ENCODE measurements around the gene ANK3.

DNA sequence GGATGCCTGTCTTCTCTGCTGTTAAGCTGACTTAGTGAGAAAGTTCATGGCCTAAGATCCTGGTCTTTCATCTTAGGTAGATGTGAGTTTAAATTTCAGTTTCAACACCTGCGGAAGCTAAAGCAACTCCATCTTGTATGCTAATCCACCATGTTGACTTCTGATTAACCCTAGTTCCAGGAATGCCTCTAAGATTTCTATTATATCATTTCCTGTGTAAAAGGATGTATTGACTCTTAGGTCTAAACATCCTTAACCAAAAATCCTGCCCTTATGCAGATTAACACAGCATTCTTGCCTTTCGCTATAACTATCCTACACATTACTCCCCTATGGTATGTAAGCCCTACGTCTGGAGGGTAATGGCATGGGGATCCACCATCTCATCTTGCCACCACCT, 388.9 kb downstream of the ANK3 start:
- no peak for TF ChIP-seq EZH2 (IDR thresholded peaks at IDR 0.05; ENCODE audit: low read length)
- TF ChIP-seq, protein P1, sequence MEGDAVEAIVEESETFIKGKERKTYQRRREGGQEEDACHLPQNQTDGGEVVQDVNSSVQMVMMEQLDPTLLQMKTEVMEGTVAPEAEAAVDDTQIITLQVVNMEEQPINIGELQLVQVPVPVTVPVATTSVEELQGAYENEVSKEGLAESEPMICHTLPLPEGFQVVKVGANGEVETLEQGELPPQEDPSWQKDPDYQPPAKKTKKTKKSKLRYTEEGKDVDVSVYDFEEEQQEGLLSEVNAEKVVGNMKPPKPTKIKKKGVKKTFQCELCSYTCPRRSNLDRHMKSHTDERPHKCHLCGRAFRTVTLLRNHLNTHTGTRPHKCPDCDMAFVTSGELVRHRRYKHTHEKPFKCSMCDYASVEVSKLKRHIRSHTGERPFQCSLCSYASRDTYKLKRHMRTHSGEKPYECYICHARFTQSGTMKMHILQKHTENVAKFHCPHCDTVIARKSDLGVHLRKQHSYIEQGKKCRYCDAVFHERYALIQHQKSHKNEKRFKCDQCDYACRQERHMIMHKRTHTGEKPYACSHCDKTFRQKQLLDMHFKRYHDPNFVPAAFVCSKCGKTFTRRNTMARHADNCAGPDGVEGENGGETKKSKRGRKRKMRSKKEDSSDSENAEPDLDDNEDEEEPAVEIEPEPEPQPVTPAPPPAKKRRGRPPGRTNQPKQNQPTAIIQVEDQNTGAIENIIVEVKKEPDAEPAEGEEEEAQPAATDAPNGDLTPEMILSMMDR (optimal IDR thresholded peaks at IDR 0.05 in 1 of 3, IDR thresholded peaks at IDR 0.05 in 1 of 3, conservative IDR thresholded peaks at IDR 0.05 in 1 of 3; ENCODE audit: extremely low read depth in 1 of 3, insufficient read depth in 2 of 3, low read length in 3 of 3), result no peak

Measured in keratinocyte (primary cell).